RPMI8226 (cell line): ENCODE data around the gene MRTFA.
"Not testable (repeated sequence)": the region's sequence is repeated elsewhere in the genome, so short reads cannot be mapped to it uniquely, and the experiment has no call there.

Experiments used
- DNase-seq: peaks from one replicate; pipeline ENCODE4 v3.0.0-alpha.2; 2015

Gene MRTFA

DNA sequence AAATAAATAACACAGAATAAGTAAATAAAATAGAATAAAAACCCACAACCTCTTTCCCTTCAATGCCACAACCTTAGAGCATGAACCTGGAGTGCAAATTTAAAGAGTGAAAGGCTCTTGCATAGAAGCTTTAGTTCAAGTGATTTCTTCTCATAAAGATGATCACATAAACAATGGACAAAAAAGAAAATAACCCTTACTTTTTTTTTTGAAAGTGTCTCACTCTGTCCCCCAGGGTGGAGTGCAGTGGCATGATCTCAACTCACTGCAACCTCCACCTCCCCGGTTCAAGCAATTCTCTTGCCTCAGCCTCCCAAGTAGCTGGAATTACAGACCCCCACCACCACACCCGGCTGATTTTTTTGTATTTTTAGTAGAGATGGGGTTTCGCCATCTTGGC, 10.7 kb downstream of the MRTFA start:
- not testable (repeated sequence) for DNase-seq

GRCh38 chr22:40625281-40625680, 11.2 kb downstream of the MRTFA start:
- not testable (repeated sequence) for DNase-seq

DNA sequence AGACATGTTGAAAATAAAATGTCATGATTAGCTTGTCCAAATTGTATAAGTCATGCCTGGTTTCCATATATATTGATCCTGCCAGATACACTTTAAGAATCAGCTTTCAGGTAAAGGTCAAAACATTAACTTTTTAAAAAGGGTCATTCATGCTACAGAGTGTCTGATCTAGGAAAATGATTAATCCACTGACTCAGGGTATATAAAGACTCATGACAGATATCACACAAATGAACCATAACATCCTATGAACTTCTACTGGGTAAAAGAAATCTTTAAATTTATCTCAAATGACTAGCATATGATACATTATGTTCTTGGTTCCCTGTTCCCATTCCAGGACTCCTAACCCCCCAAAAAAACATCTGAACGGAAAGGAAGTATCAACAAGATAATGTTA, 11.7 kb downstream of the MRTFA start:
- DNase-seq: no peak

- no peak for DNase-seq
Measured at GRCh38 chr22:40621309-40622151, 15.0 kb downstream of the MRTFA start.

- no peak for DNase-seq
Measured at GRCh38 chr22:40620464-40621046, 16.0 kb downstream of the MRTFA start.

- no peak for DNase-seq
Measured at GRCh38 chr22:40618400-40618799, 18.1 kb downstream of the MRTFA start.

DNA sequence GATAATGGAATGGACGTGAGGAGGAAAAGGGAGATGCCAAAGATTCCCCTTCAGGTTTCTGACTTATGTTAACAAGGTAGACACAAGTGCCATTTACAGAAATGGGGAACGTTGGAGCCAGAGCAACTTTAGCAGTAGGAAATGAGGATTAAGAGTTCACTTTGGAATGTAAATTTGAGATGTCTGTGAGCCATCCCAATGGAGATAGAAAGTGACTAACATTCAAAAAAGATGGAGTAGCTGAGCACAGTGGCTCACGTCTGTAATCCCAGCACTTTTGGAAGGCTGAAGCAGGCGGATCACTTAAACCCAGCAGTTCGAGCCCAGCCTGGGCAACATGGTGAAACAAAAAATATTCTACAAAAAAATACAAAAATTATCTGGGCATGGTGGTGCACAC, 19.9 kb downstream of the MRTFA start:
- no peak for DNase-seq

GRCh38 chr22:40613067-40613466, 23.5 kb downstream of the MRTFA start:
- DNase-seq: no peak

- DNase-seq: no peak
Measured at GRCh38 chr22:40612291-40612751, 24.2 kb downstream of the MRTFA start.

DNA sequence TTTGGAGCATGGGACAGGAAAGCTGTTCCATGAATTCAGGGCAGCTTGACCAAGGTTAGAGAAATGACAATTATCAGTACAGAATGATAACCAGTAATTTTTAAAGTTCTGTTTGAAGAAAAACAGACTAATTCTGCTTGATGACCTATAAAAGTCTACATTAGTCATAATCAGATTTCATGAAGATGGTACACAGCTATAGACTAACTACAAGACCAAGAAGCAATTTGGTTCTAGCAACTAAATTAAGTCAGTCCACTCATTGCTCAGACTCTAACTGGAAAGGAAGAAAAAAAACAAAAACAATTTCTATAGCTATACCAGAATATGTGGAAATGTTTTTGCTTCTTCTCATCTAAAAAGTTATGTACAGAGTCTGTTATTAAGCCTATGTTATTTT, 24.9 kb downstream of the MRTFA start:
- no peak for DNase-seq

- DNase-seq: no peak
Measured at GRCh38 chr22:40610329-40610850, 26.1 kb downstream of the MRTFA start.

GRCh38 chr22:40609216-40609615, 27.3 kb downstream of the MRTFA start:
- DNase-seq: no peak

DNA sequence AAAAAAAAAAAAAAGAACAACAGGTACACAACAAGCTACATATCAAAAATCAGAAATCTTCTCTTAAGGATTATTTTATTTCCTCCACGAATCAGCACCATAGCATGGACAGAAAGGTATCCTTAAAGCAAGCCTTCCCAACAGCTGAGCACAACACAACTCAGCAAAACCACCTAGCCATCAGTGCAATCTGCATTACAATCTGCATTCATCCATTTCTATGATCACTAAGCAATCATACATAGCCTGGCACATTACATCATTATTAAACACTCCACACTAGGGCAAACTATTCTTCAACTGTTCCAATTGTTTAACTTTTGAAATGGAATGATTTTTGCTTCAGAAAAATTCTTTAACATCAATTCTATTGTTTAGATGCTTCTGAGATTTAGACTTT, 29.0 kb downstream of the MRTFA start:
- no peak for DNase-seq

- DNase-seq: no peak
Measured at GRCh38 chr22:40606306-40606705, 30.2 kb downstream of the MRTFA start.

- no peak for DNase-seq
Measured at GRCh38 chr22:40605761-40606160, 30.8 kb downstream of the MRTFA start.

DNA sequence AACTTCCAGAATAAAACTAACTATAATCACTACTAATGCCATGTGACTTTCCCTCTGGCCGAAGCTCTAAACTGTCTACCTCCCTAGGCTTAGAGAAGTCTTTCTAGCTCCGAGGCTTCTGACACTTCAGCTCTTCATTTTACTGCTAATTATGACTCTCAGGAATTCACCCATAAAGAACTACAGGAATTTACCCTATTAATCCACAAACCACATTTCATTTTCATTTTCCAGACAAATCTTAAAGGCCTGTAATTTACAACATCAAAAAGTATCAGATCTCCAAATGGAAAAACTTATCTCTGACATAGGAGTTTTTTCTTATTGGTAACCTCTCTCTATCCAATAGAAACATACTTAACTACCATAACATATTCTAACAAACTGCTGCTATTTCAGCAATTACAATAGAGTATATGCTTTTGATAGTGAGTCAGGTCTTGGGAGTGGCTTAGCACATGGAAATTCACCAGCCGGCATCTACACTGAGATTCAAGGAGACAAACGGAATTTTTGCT, 33.4 kb downstream of the MRTFA start:
- DNase-seq: no peak

DNA sequence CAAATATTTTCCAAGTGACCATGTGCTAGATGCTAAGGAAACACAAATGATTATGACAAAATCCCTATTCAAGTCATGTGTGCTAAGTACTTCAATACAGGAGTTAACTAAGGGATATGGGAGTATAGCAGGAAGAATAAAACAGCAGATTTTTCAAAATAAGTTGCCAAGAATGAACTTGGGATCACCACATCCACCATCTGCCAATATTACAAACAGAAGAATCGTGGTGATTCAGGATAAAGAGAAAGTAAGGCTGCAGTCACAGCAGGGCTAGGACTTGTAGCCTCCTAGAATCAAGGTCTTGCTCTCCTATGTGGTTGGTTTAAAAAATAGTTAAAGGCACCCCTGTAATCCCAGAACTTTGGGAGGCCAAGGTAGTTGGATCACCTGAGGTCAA, 34.3 kb downstream of the MRTFA start:
- no peak for DNase-seq

GRCh38 chr22:40599731-40600130, 36.8 kb downstream of the MRTFA start:
- DNase-seq: no peak

- not testable (repeated sequence) for DNase-seq
Measured at GRCh38 chr22:40598712-40599111, 37.8 kb downstream of the MRTFA start.

DNA sequence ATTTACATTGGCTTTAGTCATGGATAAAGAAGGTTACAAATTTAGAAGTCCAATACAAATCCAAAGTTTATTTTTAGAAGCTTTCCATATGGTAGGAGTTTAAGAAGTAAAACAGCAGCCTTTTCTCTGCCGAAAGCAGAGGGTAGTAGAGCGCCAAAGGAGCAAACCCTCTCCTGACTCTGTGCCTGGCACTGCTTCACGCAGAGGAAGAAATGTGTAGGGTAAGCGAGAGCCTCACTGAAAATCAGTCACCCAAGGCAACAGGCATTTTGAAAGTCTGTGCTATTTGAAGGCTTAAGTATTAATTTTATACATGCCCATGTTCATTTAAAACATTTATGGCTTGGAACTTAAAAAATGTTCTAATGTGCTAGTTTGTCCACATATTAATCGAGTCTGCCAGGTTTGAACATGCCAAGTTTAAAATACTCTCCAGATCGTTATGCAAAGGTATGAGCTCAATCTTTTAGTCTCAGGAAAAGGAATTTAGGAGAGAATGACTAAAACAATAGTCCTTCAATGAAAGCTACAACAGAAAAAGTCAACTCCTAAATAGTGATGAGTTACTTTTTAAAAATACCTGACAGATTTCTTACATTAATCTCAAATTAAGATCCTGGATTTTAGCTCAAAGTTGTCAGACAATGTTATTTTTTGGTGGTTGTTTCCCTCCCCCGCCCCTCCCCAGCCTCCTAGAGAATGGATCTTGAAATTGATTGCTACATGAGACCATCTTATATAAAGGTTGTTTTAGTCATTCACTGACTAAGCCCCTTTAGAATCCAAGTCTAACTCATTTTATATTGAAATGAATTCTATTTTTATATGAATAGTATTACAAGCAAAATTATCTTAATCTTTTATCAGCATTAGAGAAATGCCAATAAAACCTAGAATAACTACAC, 38.7 kb downstream of the MRTFA start:
- DNase-seq: no peak

DNA sequence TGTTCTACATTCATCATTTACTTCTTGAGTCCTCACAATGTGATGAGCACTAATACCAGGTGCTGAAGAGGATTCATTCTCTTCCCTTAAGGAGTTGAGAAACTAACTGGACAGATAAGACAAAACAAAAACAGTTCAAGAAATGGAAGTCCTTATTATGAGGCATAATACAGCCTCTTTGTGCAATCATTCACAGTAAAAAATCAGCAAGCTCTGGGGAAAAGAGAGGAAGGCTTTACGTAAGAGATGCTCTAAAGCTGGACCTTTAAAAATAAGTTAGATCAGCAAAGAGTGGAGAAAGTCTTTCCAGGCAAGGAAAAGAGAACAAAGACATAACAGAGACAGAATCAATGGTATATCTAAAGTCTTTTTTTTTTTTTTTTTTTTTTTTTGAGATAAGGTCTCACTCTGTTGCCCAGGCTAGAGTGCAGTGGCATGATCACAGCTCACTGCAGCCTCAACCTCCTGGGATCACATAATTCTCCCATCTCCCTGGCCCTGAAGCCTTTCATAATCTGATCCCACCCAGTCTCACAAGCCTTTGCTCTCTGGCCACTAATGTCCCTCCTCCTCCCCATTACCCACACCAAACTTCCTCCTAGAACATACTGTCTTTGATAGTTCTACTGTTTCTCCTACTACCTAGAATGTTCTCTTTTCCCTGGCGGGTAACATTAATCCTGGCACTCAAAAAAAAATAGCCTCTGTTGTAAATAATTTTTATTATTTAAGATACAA, 40.9 kb downstream of the MRTFA start:
- no peak for DNase-seq

DNA sequence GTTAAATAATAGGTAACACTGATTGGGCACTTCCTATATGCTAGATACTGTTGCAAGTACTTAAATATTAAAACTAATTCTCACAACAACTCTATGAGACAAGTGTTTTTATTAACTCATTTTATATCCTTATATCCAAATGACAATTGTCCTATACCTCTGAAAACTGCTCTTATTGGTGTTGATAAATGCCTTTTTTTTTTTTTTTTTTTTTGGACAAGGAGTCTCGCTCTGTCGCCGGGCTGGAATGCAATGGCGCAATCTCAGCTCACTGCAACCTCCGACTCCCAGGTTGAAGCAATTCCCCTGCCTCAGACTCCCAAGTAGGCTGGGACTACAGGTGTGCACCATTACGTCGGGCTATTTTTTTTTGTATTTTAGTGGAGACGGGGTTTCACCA, 41.6 kb downstream of the MRTFA start:
- no peak for DNase-seq
